ENCODE results near the gene MAN2B2.

DNA sequence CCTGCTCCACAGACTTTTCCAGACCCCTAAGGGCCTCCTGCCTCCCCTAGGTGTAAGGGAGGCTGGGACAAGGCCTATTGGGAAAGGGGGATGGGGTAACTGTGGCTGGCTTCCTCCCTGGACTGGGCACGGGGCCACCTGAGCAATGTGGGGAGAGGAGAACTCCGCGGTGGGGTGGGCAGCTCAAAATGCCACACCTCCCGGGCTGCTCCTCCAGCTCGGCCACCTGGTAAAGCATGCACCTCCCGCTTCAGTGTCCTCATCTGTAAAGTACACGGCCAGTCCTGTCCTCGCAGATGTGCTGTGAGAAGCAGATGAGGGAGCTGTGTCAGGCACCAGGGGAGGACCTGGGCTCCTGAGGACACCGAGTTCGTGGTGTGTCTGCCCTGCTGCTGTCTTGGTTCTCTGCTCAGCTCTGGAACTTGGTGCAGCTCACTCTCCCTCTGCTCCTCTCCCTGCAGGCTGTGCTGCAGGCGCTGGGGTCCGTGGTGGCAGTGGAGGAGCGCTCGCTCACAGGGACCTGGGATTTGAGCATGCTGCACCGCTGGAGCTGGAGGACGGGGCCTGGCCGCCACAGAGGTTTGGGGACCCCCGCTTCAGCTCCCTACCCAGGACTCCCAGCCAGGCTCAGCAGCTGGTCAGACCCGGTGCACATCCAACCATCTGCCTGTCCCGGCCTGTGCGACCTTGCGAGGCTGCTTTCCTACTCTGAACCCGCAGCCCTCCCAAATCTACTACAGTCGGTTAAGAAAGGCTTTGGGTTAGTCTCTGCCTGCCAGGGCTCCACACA is 44.7 kb downstream of the MAN2B2 start:
- TF ChIP-seq, protein P1, sequence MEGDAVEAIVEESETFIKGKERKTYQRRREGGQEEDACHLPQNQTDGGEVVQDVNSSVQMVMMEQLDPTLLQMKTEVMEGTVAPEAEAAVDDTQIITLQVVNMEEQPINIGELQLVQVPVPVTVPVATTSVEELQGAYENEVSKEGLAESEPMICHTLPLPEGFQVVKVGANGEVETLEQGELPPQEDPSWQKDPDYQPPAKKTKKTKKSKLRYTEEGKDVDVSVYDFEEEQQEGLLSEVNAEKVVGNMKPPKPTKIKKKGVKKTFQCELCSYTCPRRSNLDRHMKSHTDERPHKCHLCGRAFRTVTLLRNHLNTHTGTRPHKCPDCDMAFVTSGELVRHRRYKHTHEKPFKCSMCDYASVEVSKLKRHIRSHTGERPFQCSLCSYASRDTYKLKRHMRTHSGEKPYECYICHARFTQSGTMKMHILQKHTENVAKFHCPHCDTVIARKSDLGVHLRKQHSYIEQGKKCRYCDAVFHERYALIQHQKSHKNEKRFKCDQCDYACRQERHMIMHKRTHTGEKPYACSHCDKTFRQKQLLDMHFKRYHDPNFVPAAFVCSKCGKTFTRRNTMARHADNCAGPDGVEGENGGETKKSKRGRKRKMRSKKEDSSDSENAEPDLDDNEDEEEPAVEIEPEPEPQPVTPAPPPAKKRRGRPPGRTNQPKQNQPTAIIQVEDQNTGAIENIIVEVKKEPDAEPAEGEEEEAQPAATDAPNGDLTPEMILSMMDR (IDR thresholded peaks at IDR 0.05; ENCODE audit: poor library complexity): no peak
- TF ChIP-seq EZH2phosphoT487 (IDR thresholded peaks at IDR 0.05; ENCODE audit: low read depth, severe bottlenecking, unreplicated experiment) (no peak), EZH2 (IDR thresholded peaks at IDR 0.05; ENCODE audit: borderline replicate concordance) (no peak)

All from hepatocyte (in vitro differentiated cells).